OCI-LY3 (cell line): Measurements from ENCODE around the gene GPR42.
"Not testable (repeated sequence)": the region's sequence is repeated elsewhere in the genome, so short reads cannot be mapped to it uniquely, and the experiment has no call there.

Experiments
- H2AFZ ChIP-seq: fragments of 200-600, 300-600 bp; shearing (Covaris generic); 2 replicates; pipeline ENCODE4 v1.6.0; 2014; ENCODE audit warnings: antibody characterized with exemption, low read depth, low read length
- H3K27ac ChIP-seq: fragments of 200-600, 300-600 bp; sonication (generic); 2 replicates; pipeline ENCODE4 v1.5.1; 2014; ENCODE audit warnings: mild to moderate bottlenecking, low read length, moderate library complexity, mixed read lengths
- H3K27me3 ChIP-seq: fragments of 200-600, 300-600 bp; sonication (generic); 2 replicates; pipeline ENCODE4 v1.6.1; 2014; ENCODE audit warnings: low read depth, low read length, mixed read lengths
- H3K36me3 ChIP-seq: fragments of 200-600, 300-600 bp; sonication (generic); replicated peaks from 2 replicates; pipeline ENCODE3; 2014; ENCODE audit warnings: low read depth, low read length, mixed read lengths
- H3K4me1 ChIP-seq: fragments of 300-600, 200-600 bp; sonication (generic); 2 replicates; pipeline ENCODE4 v1.6.1; 2014; ENCODE audit warnings: low read length, mixed read lengths
- H3K4me2 ChIP-seq: fragments of 200-600, 300-600 bp; sonication (generic); 2 replicates; pipeline ENCODE4 v1.6.1; 2014; ENCODE audit warnings: low read length, mixed read lengths
- H3K4me3 ChIP-seq: fragments of 300-600, 200-600 bp; sonication (generic); 2 replicates; pipeline ENCODE4 v1.5.1; 2014; ENCODE audit warnings: antibody characterized with exemption, mild to moderate bottlenecking, low read length, moderate library complexity
- H3K79me2 ChIP-seq: fragments of 300-600, 200-600 bp; shearing (Covaris generic); 2 replicates; pipeline ENCODE4 v1.6.1; 2014; ENCODE audit warnings: mild to moderate bottlenecking, low read length, mixed read lengths
- H3K9ac ChIP-seq: fragments of 300-600, 200-600 bp; shearing (Covaris generic); 2 replicates; pipeline ENCODE4 v1.6.0; 2014; ENCODE audit warnings: mild to moderate bottlenecking, low read length, moderate library complexity
- H3K9me3 ChIP-seq: fragments of 200-600, 300-600 bp; shearing (Covaris generic); 2 replicates; pipeline ENCODE4 v1.6.1; 2014; ENCODE audit warnings: low read length, mixed read lengths; ENCODE audit not compliant: insufficient read depth
- H4K20me1 ChIP-seq: fragments of 200-600, 300-600 bp; sonication (generic); 2 replicates; pipeline ENCODE4 v1.6.1; 2016; ENCODE audit warnings: low read length, mixed read lengths; ENCODE audit not compliant: insufficient read depth
- EZH2phosphoT487 ChIP-seq: fragments of 200-600 bp; shearing (Covaris generic); IDR thresholded peaks from 2 replicates; pipeline ENCODE4 v1.6.1; 2018; ENCODE audit warnings: antibody characterized with exemption, mixed run types, low read depth
- TF ChIP-seq, protein P1 (sequence below): fragments of 200-600, 300-600 bp; sonication (generic); IDR thresholded peaks from 2 replicates; pipeline ENCODE4 v1.5.1; 2014; ENCODE audit warnings: antibody characterized with exemption, low read length, low read depth

Gene GPR42

DNA sequence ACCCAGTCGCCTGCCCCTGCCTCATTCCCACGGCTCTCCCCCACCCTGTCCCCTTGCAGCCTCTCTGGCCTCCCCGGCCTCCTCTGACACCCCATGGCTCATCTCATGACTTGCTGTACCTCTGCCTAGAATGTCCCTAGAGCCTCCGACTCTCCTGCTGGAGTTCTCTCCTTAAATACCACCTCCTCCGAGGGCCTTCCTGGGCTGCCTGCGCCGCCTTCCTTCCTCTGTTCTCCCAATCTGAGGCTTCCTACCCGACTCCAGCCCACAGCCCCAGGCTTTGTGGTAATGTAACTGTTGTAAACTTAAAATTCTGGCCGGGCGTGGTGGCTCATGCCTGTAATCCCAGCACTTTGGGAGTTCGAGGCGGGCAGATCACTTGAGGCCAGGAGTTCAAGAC is 27.7 kb downstream of the GPR42 start:
- no peak overlapping the region for H3K27ac ChIP-seq
- H2AFZ ChIP-seq: no peak overlapping the region
- peaks cover 24% of the 10 kb centered on the region; the same call in 1 of the 2 replicates for H3K27me3 ChIP-seq
- no peaks in the 10 kb centered on the region for H3K4me1 ChIP-seq
- H3K9me3 ChIP-seq: no peaks in the 10 kb centered on the region
- no peaks in the 10 kb centered on the region for H3K79me2 ChIP-seq
- H3K9ac ChIP-seq: no peak overlapping the region
- no peak overlapping the region for H3K4me3 ChIP-seq
- H4K20me1 ChIP-seq: no peaks in the 10 kb centered on the region
- H3K4me2 ChIP-seq: no peak overlapping the region
- no peaks in the 10 kb centered on the region for H3K36me3 ChIP-seq
- no peak for TF ChIP-seq EZH2phosphoT487
- TF ChIP-seq, protein P1, sequence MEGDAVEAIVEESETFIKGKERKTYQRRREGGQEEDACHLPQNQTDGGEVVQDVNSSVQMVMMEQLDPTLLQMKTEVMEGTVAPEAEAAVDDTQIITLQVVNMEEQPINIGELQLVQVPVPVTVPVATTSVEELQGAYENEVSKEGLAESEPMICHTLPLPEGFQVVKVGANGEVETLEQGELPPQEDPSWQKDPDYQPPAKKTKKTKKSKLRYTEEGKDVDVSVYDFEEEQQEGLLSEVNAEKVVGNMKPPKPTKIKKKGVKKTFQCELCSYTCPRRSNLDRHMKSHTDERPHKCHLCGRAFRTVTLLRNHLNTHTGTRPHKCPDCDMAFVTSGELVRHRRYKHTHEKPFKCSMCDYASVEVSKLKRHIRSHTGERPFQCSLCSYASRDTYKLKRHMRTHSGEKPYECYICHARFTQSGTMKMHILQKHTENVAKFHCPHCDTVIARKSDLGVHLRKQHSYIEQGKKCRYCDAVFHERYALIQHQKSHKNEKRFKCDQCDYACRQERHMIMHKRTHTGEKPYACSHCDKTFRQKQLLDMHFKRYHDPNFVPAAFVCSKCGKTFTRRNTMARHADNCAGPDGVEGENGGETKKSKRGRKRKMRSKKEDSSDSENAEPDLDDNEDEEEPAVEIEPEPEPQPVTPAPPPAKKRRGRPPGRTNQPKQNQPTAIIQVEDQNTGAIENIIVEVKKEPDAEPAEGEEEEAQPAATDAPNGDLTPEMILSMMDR: no peak

DNA sequence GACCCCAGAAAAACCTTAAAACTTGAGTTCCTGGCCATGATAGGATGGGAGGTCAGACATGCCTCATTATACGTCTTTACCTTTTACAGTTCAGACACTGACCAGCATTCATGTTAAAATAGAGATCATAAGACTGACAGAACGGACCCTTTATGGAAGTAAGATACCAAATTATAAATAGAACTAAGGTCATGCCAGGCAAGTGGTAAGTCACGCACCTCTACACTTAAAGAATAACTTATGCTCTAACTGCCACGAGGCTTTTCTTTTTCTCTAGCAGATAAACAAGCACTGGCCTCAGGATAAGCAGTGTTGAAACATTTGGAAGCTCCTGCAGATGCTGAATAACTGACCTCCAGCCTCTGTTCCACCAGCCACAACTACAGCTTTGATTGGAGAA is 28.4 kb downstream of the GPR42 start:
- H3K27me3 ChIP-seq: peaks cover 24% of the 10 kb centered on the region; the same call in 1 of the 2 replicates
- H3K79me2 ChIP-seq: no peaks in the 10 kb centered on the region
- TF ChIP-seq, protein P1: no peak
- TF ChIP-seq EZH2phosphoT487: no peak
- H2AFZ ChIP-seq: no peak overlapping the region
- H4K20me1 ChIP-seq: no peaks in the 10 kb centered on the region
- H3K36me3 ChIP-seq: no peaks in the 10 kb centered on the region
- no peaks in the 10 kb centered on the region for H3K4me1 ChIP-seq
- H3K9ac ChIP-seq: no peak overlapping the region
- no peak overlapping the region for H3K27ac ChIP-seq
- H3K4me3 ChIP-seq: no peak overlapping the region
- no peaks in the 10 kb centered on the region for H3K9me3 ChIP-seq
- no peak overlapping the region for H3K4me2 ChIP-seq

DNA sequence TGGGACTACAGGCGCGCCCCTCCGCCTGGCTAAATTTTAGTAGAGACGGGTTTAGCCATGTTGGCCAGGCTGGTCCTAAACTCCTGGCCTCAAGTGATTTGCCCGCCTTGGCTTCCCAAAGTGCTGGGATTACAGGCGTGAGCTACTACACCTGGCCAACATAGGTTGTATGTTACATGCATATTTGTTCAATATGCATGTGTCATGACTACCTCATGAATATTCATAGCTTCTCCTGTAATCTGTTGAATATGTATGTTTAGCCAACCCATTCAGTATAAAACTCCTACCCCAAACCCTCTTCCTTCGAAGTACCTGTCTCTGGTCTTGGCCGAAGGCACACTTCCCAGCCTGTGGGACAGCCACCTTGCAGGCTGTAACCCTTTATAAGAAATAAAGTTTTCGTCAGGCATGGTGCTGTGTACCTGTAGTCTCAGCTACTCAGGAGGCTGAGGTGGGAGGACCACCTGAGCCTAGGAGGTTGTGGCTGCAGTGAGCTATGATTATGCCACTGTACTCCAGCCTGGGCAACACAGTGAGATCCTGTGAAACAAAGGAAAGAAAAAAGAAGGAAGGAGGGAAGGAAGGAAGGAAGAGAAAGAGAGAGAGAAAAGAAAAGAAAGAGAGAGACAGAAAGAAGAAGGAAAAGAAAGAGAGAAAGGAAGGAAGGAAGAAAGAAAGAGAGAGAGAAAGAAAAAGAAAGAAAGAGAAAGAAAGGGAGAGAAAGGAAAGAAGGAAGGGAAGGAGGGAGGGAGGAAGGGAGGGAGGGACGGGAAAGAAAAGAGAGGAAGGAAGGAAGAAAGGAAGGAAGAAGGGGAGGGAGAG is 29.3 kb downstream of the GPR42 start:
- no peak overlapping the region for H3K9ac ChIP-seq
- TF ChIP-seq EZH2phosphoT487: no peak
- TF ChIP-seq, protein P1: no peak
- H3K9me3 ChIP-seq: no peaks in the 10 kb centered on the region
- peaks cover 24% of the 10 kb centered on the region; the same call in 1 of the 2 replicates for H3K27me3 ChIP-seq
- no peak overlapping the region for H3K4me3 ChIP-seq
- H4K20me1 ChIP-seq: no peaks in the 10 kb centered on the region
- H2AFZ ChIP-seq: no peak overlapping the region
- 0 out of 2 replicates have a peak, but pooled peaks cover 2% of the 10 kb centered on the region for H3K4me1 ChIP-seq
- no peaks in the 10 kb centered on the region for H3K79me2 ChIP-seq
- no peaks in the 10 kb centered on the region for H3K36me3 ChIP-seq
- H3K4me2 ChIP-seq: no peak overlapping the region
- no peak overlapping the region for H3K27ac ChIP-seq

DNA sequence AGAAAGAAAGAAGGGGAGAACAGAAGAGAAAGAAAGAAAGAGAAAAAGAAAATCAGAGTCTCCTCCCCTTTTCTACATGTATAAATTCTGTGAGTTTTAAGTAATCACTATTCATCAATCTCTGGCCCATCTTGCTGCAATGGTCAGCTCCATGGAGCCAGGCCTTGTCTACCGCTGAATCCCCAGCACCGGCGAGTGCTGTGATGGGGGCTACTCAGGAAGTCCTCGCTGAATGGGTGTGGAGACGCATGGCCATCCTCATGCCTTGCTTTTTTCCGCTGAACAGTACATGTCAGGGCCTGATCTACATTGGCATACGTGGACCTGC is 29.9 kb downstream of the GPR42 start:
- Histone ChIP-seq H3K79me2 (no peaks in the 10 kb centered on the region), H4K20me1 (no peaks in the 10 kb centered on the region), H3K4me2 (no peak overlapping the region), H3K4me3 (no peak overlapping the region), H3K27me3 (peaks cover 24% of the 10 kb centered on the region; the same call in 1 of the 2 replicates), H3K36me3 (no peaks in the 10 kb centered on the region), H2AFZ (no peak overlapping the region), H3K27ac (no peak overlapping the region), H3K9me3 (no peaks in the 10 kb centered on the region), H3K9ac (no peak overlapping the region), H3K4me1 (peaks cover 3% of the 10 kb centered on the region; the same call in 1 of the 2 replicates)
- TF ChIP-seq, protein P1: no peak
- no peak for TF ChIP-seq EZH2phosphoT487

DNA sequence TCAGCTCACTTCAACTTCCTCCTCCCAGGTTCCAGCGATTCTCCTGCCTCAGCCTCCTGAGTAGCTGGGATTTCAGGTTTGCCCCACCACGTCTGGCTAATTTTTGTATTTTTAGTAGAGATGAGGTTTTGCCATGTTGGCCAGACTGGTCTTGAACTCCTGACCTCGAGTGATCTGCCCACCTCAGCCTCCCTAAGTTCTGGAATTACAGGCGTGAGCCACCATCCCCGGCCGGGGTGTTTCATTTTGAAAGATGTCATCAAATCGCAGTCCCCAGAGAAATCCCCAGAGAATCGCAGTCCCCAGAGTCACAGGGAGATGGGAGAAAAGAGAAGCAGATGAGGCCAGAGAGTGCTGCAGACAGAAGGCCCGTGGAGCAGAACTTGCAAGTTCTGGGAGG is 30.5 kb downstream of the GPR42 start:
- not testable (repeated sequence) for H4K20me1 ChIP-seq, H3K4me3 ChIP-seq, H3K4me1 ChIP-seq, H3K27ac ChIP-seq, H3K36me3 ChIP-seq, H3K9ac ChIP-seq, H3K9me3 ChIP-seq, H3K79me2 ChIP-seq, H2AFZ ChIP-seq, H3K4me2 ChIP-seq
- peaks cover 29% of the 10 kb centered on the region; the same call in 1 of the 2 replicates for H3K27me3 ChIP-seq
